ENCODE data around the gene APBB2.
A peak's percentile ranks its signal among the peaks of the same experiment; 100 is the strongest.

APBB2 gene

GRCh38 chr4:41160012-41160789 is 54.1 kb downstream of the APBB2 start:
- TF ChIP-seq CTCF (IDR thresholded peaks at IDR 0.05; ENCODE audit: low read depth, low read length, missing control alignments), result no peak
- peak; percentile 68 for DNase-seq (ENCODE audit: low read depth)
- no peak overlapping the region for H3K4me3 ChIP-seq (ENCODE audit: low read depth, low read length)
- in situ Hi-C loops (cut with HindIII; ENCODE audit: low sequenced_read_pairs), result no loop called here

- in situ Hi-C loops (cut with HindIII; ENCODE audit: low sequenced_read_pairs), result no loop called here
- no peak overlapping the region for H3K4me3 ChIP-seq (ENCODE audit: low read depth, low read length)
- TF ChIP-seq CTCF (IDR thresholded peaks at IDR 0.05; ENCODE audit: low read depth, low read length, missing control alignments), result no peak
- no peak for DNase-seq (ENCODE audit: low read depth)
Measured at GRCh38 chr4:41158756-41159155, 55.6 kb downstream of the APBB2 start.

- no peak for DNase-seq (ENCODE audit: low read depth)
- TF ChIP-seq CTCF (IDR thresholded peaks at IDR 0.05; ENCODE audit: low read depth, low read length, missing control alignments), result no peak
- no peak overlapping the region for H3K4me3 ChIP-seq (ENCODE audit: low read depth, low read length)
- in situ Hi-C loops (cut with HindIII; ENCODE audit: low sequenced_read_pairs), result no loop called here
Measured at GRCh38 chr4:41158274-41158673, 56.1 kb downstream of the APBB2 start.

GRCh38 chr4:41157009-41157408 is 57.3 kb downstream of the APBB2 start:
- no peak for DNase-seq (ENCODE audit: low read depth)
- H3K4me3 ChIP-seq (ENCODE audit: low read depth, low read length), result no peak overlapping the region
- no peak for TF ChIP-seq CTCF (IDR thresholded peaks at IDR 0.05; ENCODE audit: low read depth, low read length, missing control alignments)
- in situ Hi-C loops (cut with HindIII; ENCODE audit: low sequenced_read_pairs), result no loop called here

- in situ Hi-C loops (cut with HindIII; ENCODE audit: low sequenced_read_pairs), result no loop called here
- DNase-seq (ENCODE audit: low read depth), result no peak
- no peak for TF ChIP-seq CTCF (IDR thresholded peaks at IDR 0.05; ENCODE audit: low read depth, low read length, missing control alignments)
- H3K4me3 ChIP-seq (ENCODE audit: low read depth, low read length), result no peak overlapping the region
Measured at GRCh38 chr4:41156574-41156973, 57.8 kb downstream of the APBB2 start.

- no peak for DNase-seq (ENCODE audit: low read depth)
- in situ Hi-C loops (cut with HindIII; ENCODE audit: low sequenced_read_pairs), result no loop called here
- TF ChIP-seq CTCF (IDR thresholded peaks at IDR 0.05; ENCODE audit: low read depth, low read length, missing control alignments), result no peak
- no peak overlapping the region for H3K4me3 ChIP-seq (ENCODE audit: low read depth, low read length)
Measured at GRCh38 chr4:41155194-41155830, 59.0 kb downstream of the APBB2 start.
